Gastrocnemius medialis (tissue), 4 donors: ENCODE results near the gene OLFML3. TPM values are rescaled to one million over a fixed set of nuclear protein-coding genes. Genes with fewer than 3 reads are reported as not detected.

Experiments used
- ATAC-seq, 2 donors: fragments of 150-250 bp; one replicate each; pipeline ENCODE4 v1.9.1; 2016
- DNase-seq, 2 donors: peaks; one replicate each; pipeline ENCODE4 v3.0.0-alpha.2; 2019
- H3K27ac ChIP-seq, 4 donors: fragments of 200-600 bp; sonication (generic); 1 replicate in 1 of 4; 2 replicates in 3 of 4; pipeline ENCODE4 v1.5.1; 2016 to 2018; ENCODE audit warnings: mild to moderate bottlenecking in 2 of 4, moderate library complexity in 1 of 4
- H3K27me3 ChIP-seq, 3 donors: fragments of 200-600 bp; sonication (generic) in 2 of 3; 1 replicate in 1 of 3; 2 replicates in 2 of 3; pipeline versions ENCODE4 v1.5.1 to v1.6.0; 2016 to 2019; ENCODE audit warnings: mild to moderate bottlenecking in 1 of 3, moderate library complexity in 1 of 3
- H3K36me3 ChIP-seq, 2 donors: fragments of 200-600 bp; sonication (generic) in 1 of 2; one replicate each; pipeline ENCODE4 v1.5.1; 2017 to 2018
- H3K4me1 ChIP-seq, 2 donors: fragments of 200-600 bp; sonication (generic) in 1 of 2; one replicate each; pipeline ENCODE4 v1.5.1; 2016 to 2017; ENCODE audit warnings: mild to moderate bottlenecking in 2 of 2
- H3K4me3 ChIP-seq, 4 donors: fragments of 200-600 bp; sonication (generic) in 3 of 4; 1 replicate in 1 of 4; 2 replicates in 3 of 4; pipeline ENCODE4 v1.5.1; 2016 to 2019; ENCODE audit warnings: mild to moderate bottlenecking in 2 of 4
- H3K9me3 ChIP-seq, 3 donors: fragments of 200-600 bp; sonication (generic) in 2 of 3; 1 replicate in 1 of 3; 2 replicates in 2 of 3; pipeline ENCODE4 v1.5.1; 2016 to 2019
- CTCF ChIP-seq, 5 experiments: fragments of 450-650 bp in 3 of 5; fragments of 200-600 bp in 2 of 5; sonication (generic) in 2 of 5; IDR thresholded peaks in 4 of 5; conservative IDR thresholded peaks in 1 of 5; 1 replicate in 4 of 5; 2 replicates in 1 of 5; pipeline ENCODE4 v1.5.1; 2016 to 2019; ENCODE audit warnings: antibody characterized with exemption in 5 of 5, mild to moderate bottlenecking in 3 of 5, moderate library complexity in 3 of 5
- POLR2A ChIP-seq, 2 donors: fragments of 450-650 bp; IDR thresholded peaks; one replicate each; pipeline ENCODE4 v1.6.1; 2017; ENCODE audit warnings: antibody characterized with exemption in 2 of 2, mild to moderate bottlenecking in 2 of 2, moderate library complexity in 2 of 2
- in situ Hi-C, 4 donors: fragments of 200-750 bp; cut with MboI; loops; one replicate each; pipeline versions ENCODE4 v1.15.0 to v1.8.0; 2017; ENCODE audit warnings: low sequenced_read_pairs in 4 of 4
- intact Hi-C: fragments of 100-400 bp; cut with DNase I; formaldehyde crosslinking; loops from one replicate; pipeline ENCODE4 v1.15.1; 2023; ENCODE audit warnings: low total_unique reads
- total RNA-seq, 4 donors: library from RNA; depleted of rRNA; stranded (reverse); fragments of >200 nt; gene quantifications; one replicate each; pipeline versions ENCODE4 v1.1.0 to v1.2.3, GENCODE V29; 2016

The OLFML3 gene
- total RNA-seq, 4 donors from 2014 or later = 5.9 to 17.1 (median 14.0) TPM

DNA sequence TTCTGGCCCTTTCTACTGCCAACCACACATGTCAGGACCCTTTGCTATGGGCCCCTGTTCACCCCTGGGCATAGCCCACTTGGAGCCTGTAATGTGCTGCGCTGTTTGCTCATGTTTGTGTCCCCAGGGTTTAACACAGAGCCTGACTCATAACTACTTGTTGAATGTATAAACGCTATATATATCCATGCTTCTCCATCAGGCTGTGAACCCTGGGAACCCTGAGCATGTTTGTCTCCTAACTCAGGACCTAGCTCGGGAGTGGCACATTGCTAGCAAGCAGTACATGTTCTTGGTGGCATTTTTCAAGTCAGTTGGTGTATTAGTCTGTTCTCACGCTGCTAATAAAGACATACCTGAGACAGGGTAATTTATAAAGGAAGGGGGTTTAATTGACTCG lies 8.0 kb downstream of the OLFML3 start:
- no peak for TF ChIP-seq POLR2A (IDR thresholded peaks at IDR 0.05)
- no peak for TF ChIP-seq CTCF (IDR thresholded peaks at IDR 0.05 in 4 of 5, conservative IDR thresholded peaks at IDR 0.05 in 1 of 5)
- H3K36me3 ChIP-seq = no peaks in the 10 kb centered on the region
- intact Hi-C loops = no loop called here
- H3K4me1 ChIP-seq = peaks cover 31 to 42% of the 10 kb centered on the region in 2 donors
- in situ Hi-C loops = loop anchor here in 1 of 4 donors (25.0 kb wide), 1 partner anchor 100 kb away; no protein-coding TSS in a partner anchor
- DNase-seq (no peak), ATAC-seq (no peak)
- no peak overlapping the region for H3K27ac ChIP-seq
- H3K27me3 ChIP-seq = no peaks in the 10 kb centered on the region
- no peak overlapping the region for H3K4me3 ChIP-seq
- no peaks in the 10 kb centered on the region for H3K9me3 ChIP-seq

DNA sequence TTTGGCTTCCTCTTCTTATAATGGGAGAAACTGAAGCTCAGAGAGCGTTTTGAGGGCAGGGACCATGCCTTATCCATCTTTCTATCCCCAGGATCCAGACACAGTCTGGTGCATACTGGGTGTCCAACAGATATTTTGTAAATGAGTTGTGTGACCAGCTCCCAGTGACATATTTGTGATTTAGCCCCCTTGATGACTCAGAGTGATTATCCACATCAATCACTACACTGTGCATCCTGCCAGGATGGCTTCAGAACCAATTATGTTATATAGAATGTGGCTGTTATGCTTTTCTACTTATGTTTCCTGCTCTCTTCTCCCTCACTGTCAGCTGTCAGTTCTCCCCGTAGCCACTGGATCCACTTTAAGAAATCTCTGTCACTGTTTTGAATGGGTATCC lies 11.3 kb downstream of the OLFML3 start:
- in situ Hi-C loops (loop anchor here in 1 of 4 donors (25.0 kb wide), 1 partner anchor 97 kb away; no protein-coding TSS in a partner anchor), intact Hi-C loops (loop anchor here (2.0 kb wide), 1 partner anchor 36 kb away; no protein-coding TSS in a partner anchor)
- ATAC-seq (peak in 1 of 2 donors; percentile 2), DNase-seq (no peak)
- no peak for TF ChIP-seq POLR2A (IDR thresholded peaks at IDR 0.05)
- no peak for TF ChIP-seq CTCF (IDR thresholded peaks at IDR 0.05 in 4 of 5, conservative IDR thresholded peaks at IDR 0.05 in 1 of 5)
- no peaks in the 10 kb centered on the region for H3K36me3 ChIP-seq
- H3K9me3 ChIP-seq = no peaks in the 10 kb centered on the region
- H3K4me3 ChIP-seq = no peak overlapping the region
- no peaks in the 10 kb centered on the region for H3K27me3 ChIP-seq
- H3K4me1 ChIP-seq = peaks cover 3 to 12% of the 10 kb centered on the region in 2 donors
- H3K27ac ChIP-seq = peak overlapping the region; percentile 73 to 85 (median 77)

GRCh38 chr1:113990961-113991360 lies 11.7 kb downstream of the OLFML3 start:
- in situ Hi-C loops = loop anchor here in 1 of 4 donors (25.0 kb wide), 1 partner anchor 96 kb away; no protein-coding TSS in a partner anchor

DNA sequence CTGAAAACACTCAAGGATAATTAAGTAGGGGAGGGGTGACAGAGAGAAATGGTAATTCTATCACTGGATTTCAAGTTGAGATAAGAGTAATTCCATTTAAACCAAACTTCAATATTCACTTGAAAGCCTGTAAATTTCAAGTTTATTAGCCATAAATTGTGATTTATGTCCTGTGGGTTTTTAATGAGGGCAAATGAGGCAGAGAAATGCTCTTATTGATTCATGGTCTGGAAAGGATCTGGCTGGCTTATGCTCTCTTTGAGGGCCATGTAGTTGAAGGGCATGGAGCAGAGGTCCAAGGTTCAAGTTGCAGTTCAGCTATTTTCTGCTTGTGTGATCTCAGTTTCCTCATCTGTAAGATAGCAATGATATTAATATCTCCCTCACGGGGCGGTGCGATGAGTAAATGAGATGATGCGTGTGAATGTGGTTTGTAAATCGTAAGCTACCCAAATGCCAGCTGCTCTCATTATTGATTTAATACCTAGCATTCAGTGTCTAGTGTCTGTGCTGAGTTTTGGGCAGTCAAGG lies 12.3 kb downstream of the OLFML3 start:
- intact Hi-C loops = loop anchor here (1.0 to 2.0 kb wide), 2 partner anchors 30 to 35 kb away; no protein-coding TSS in a partner anchor
- TF ChIP-seq POLR2A (IDR thresholded peaks at IDR 0.05) (no peak), CTCF (IDR thresholded peaks at IDR 0.05 in 4 of 5, conservative IDR thresholded peaks at IDR 0.05 in 1 of 5) (no peak)
- Histone ChIP-seq H3K36me3 (no peaks in the 10 kb centered on the region), H3K27me3 (no peaks in the 10 kb centered on the region), H3K4me1 (peaks cover 3 to 12% of the 10 kb centered on the region in 2 donors), H3K9me3 (no peaks in the 10 kb centered on the region), H3K27ac (peak overlapping the region; percentile 73 to 85 (median 77)), H3K4me3 (no peak overlapping the region)
- DNase-seq (peak in 1 of 2 donors; percentile 32), ATAC-seq (peak; percentile 66 to 81)
- in situ Hi-C loops = loop anchor here in 1 of 4 donors (25.0 kb wide), 1 partner anchor 96 kb away; no protein-coding TSS in a partner anchor

More at GRCh38 chr1:113990961-113991360, 11.7 kb downstream of the OLFML3 start:
- Histone ChIP-seq H3K9me3 (no peaks in the 10 kb centered on the region), H3K27ac (peak overlapping the region; percentile 73 to 85 (median 77)), H3K4me3 (no peak overlapping the region), H3K27me3 (no peaks in the 10 kb centered on the region), H3K36me3 (no peaks in the 10 kb centered on the region), H3K4me1 (peaks cover 3 to 12% of the 10 kb centered on the region in 2 donors)
- TF ChIP-seq CTCF (IDR thresholded peaks at IDR 0.05 in 4 of 5, conservative IDR thresholded peaks at IDR 0.05 in 1 of 5) = peak in 1 of 5 experiments; percentile 16
- TF ChIP-seq POLR2A (IDR thresholded peaks at IDR 0.05) = no peak
- ATAC-seq (peak; percentile 96), DNase-seq (peak in 1 of 2 donors; percentile 25)
- intact Hi-C loops = loop anchor here (1.0 to 2.0 kb wide), 2 partner anchors 30 to 36 kb away; no protein-coding TSS in a partner anchor
